Head of caudate nucleus (tissue), 42 donors: Measurements from ENCODE around the gene TFDP2.
"Not testable (repeated sequence)": the region's sequence is repeated elsewhere in the genome, so short reads cannot be mapped to it uniquely, and the experiment has no call there.

ENCODE experiments used
- DNase-seq, 42 donors: peaks; one replicate each; pipeline versions ENCODE4 v3.0.0 to v3.0.0-alpha.2; 2020 to 2021; ENCODE audit warnings: mixed read lengths in 7 of 42
- intact Hi-C: fragments of 100-400 bp; cut with DNase I; formaldehyde crosslinking; loops from one replicate; pipeline ENCODE4 v1.15.0; 2022

The TFDP2 gene

DNA sequence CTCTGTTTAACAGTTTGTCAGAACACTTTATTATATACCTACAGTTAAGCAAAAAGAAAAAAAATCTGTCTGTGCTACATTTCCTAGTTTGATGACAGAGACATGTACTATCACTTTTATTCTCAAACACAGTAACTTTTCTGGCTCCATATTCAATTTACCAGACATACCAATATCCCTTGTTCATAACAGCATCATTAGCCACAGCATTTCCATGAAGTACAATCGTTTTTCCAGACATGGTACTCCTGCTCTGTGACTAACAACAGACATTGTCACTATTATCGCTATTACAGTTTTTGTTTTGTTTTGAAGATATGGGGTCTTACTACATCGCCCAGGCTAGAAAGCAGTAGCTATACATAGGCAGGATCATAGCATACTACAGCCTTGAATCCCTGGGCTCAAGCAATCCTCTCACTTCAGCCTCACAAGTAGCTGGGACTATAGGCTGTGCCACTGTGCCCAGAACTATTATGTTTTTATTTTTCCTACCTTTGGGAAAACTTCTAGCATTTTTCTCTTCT lies 14.5 kb downstream of the TFDP2 start:
- intact Hi-C loops, result no loop called here
- DNase-seq, result no peak

DNA sequence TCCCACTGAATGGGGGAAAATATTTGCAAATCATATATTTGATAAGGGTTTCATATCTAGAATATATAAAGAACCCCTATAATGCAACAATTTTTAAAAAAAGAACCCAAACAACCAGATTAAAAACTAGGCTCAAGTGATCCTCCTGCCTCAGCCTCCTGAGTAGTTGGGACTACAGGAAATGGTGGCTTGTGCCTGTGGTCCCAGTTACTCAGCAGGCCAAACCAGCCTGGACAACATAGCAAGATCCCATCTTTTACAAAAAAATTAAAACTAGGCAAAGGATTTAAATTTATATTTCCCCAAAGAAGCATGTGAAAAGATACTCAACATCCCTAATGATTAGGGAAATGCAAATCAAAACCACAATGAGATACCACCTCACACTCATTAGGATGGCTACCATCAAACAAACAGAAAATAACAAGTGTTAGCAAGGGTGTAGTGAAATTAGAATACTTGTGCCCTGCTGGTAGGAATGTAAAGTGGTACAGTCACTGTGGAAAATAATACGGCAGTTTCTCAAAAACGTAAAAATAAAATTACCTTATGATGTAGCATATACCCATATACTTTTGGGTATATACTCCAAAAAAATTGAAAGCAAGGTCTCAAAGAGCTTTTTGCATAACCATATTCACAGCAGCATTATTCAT lies 19.7 kb downstream of the TFDP2 start:
- no peak for DNase-seq
- intact Hi-C loops, result loop anchor here (10.0 kb wide), 1 partner anchor 145 kb away; no protein-coding TSS in a partner anchor

DNA sequence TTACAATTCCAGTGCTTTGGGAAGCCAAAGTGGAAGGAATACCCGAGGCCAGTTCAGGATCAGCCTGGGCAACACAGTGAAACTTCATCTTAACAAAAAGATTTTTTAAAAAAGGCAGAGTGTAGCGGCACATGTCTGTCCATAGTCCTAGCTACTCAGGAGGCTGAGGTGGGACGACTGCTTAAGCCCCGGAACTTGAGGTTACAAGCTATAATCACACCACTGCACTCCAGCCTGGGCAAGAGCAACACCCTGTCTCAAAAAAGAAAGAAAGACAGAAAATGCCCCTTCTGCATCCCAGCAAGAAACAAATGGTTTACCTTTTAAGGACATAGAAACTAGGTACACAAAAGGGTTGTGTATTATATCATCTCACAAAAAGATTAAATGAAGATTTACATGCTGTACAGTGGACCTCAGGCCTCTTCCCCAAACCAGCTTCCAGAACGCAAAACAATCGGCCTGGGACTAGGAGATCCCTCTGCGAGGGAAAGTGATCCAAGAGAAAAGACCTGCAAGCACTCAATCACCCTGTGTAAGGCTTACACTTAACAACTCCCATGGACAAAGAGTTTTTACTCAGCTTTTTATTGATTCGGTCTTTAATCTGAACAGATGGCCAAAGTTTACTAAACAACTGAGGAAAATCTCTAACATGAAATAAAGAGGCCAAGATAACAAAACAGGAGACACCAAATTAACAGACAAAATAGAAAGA lies 21.2 kb downstream of the TFDP2 start:
- no peak for DNase-seq
- intact Hi-C loops, result loop anchor here (10.0 kb wide), 1 partner anchor 147 kb away; no protein-coding TSS in a partner anchor

DNA sequence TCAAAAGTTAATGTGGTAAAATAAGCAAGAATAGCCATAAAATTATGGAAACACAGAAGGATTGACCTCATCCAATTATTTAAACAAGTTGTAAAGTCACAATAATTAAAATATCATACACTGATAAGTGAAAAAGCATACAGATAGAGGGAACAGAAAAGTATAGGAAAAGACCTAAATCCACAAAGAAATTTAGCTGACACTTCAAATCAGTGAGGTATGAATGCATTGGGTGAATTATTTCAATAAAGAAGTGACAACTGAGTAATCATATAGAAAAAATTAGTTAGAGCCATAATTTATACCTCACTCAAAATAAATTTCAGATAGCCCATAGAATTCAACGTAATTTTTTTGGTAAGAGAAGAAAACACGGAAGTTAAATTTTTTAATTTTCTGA lies 25.1 kb downstream of the TFDP2 start:
- intact Hi-C loops, result loop anchor here (10.0 kb wide), 1 partner anchor 151 kb away; no protein-coding TSS in a partner anchor
- no peak for DNase-seq

DNA sequence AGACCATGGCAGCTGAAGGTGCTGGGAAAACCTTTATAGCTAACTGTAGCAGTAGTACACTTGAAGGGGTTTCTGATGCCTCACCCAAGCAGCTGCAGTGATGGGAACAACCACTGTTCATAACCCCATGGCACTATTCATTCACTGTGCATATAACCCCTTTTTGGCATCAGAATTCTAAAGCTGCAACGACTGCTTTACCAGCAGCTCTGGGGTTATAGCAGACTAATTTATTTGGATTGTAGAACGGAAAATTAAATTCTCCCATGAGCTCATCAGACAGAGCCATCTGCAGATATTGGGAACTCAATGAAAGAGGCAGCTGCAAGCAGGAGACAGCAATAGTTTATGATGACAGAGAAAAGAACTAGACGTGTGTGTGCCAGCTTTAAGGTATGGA lies 28.6 kb downstream of the TFDP2 start:
- intact Hi-C loops, result loop anchor here (10.0 kb wide), 1 partner anchor 154 kb away; no protein-coding TSS in a partner anchor
- no peak for DNase-seq

- DNase-seq, result no peak
- intact Hi-C loops, result no loop called here
Observed at GRCh38 chr3:142118911-142119310, 30.4 kb downstream of the TFDP2 start.

- DNase-seq, result no peak
- intact Hi-C loops, result no loop called here
Observed at GRCh38 chr3:142117056-142117851, 32.1 kb downstream of the TFDP2 start.

DNA sequence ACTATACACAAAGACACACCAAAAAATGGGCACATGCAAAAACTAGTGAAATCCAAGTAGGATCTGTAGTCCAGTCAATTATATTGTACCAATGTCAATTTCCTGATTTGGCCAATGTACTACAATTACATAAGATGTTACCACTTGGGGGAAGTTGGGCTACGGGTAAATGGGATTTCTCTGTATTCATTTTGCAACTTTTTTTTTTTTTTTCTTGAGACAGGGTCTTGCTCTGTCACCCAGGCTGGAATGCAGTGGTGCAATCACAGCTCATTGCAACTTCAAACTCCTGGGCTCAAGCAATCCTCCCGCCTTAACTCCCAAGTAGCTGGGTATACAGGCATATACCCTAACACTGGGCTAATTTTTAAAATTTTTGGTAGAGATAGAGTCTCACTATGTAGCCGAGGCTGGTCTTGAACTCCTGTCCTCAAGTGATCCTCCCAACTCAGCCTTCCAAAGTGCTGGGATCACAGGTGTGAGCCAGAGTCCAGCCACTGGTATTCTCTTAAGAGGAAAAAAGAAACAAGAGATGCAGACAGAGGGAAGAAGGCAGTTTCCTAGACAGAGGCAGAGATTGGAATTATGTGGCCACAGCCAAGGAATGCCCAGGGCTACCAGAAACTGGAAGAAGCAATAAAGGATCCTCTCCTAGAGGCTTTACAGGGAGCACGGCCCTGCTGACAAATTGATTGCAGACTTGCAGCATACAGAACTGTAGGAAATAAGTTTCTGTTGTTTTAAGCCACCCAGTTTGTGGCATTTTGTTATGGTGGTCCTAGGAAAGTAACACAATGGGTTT lies 33.3 kb downstream of the TFDP2 start:
- DNase-seq, result no peak
- intact Hi-C loops, result no loop called here

GRCh38 chr3:142112601-142113000 lies 36.7 kb downstream of the TFDP2 start:
- intact Hi-C loops, result no loop called here
- DNase-seq, result no peak

DNA sequence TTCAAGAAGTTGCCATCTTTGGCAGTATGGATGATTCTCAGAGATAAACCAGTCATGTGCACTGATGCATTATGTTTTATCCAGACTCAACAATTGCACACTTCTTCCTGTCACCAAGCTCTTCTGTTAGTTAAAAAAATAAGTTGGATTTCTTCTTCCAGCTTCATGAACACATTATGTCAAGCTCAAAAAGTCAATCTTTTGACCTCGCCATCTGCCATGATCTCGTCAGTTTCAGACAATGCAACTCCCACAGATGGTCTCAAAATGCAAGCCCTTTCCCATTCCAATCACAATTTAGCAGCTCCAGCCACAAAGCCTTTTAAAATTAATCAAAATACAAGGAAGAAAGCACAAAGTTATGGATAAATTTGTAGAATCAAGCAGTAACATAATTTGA lies 42.8 kb downstream of the TFDP2 start:
- intact Hi-C loops, result no loop called here
- DNase-seq, result no peak

DNA sequence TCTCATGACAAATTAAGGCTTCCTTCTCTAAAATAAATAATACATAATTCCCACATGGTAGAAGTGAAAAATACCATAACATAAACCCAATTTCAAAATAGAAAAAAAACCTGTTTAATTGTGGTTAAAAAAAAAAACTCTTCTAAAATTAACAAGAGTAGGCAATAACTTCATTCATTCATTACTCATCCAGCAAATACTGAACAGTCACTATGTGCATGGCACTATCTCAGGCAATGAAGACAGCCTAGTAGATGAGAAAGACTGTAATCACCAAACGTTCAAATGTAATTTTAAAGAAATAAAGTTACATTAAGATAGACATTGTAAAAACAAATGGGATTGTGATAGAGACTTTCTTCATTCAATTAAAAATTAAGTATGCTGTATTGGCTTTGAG lies 43.4 kb downstream of the TFDP2 start:
- DNase-seq, result no peak
- intact Hi-C loops, result no loop called here

DNA sequence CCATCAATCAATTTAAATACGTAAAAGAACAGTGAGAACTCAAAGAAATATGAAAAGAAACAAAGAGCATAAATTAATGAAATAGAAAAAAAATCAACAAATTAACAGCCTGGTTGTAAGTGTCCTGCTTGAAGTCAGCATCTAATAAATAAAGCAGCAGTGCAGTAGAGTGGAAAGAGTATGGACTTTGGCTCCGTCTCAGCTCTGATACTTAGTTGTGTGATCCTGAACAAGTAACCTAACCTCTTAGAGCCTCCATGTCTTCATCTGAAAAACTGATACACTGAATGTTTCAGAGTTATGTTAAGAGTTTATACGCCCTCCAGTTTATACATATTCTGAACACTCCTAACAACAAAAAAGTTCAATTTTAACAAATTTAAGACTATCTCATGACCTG lies 44.6 kb downstream of the TFDP2 start:
- no peak for DNase-seq
- intact Hi-C loops, result no loop called here

DNA sequence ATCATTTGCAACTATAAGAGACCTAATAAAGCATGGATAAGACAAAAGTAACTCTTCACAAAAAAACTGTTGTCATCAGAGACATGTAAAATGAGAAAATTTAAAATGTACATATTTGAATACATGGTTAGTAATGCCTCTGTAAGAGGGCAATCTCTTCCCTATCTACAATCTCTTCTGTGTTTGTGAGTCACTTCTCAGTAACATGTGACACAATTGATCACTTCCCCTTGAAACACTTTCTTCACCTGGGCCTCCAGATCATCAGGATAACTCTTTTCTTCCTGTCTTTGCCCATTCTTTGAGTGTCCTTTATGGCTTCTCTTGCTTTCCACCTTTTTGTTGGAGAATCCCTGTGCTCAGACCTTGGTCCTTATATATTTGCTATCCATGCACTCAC lies 50.4 kb downstream of the TFDP2 start:
- no peak for DNase-seq
- intact Hi-C loops, result no loop called here

DNA sequence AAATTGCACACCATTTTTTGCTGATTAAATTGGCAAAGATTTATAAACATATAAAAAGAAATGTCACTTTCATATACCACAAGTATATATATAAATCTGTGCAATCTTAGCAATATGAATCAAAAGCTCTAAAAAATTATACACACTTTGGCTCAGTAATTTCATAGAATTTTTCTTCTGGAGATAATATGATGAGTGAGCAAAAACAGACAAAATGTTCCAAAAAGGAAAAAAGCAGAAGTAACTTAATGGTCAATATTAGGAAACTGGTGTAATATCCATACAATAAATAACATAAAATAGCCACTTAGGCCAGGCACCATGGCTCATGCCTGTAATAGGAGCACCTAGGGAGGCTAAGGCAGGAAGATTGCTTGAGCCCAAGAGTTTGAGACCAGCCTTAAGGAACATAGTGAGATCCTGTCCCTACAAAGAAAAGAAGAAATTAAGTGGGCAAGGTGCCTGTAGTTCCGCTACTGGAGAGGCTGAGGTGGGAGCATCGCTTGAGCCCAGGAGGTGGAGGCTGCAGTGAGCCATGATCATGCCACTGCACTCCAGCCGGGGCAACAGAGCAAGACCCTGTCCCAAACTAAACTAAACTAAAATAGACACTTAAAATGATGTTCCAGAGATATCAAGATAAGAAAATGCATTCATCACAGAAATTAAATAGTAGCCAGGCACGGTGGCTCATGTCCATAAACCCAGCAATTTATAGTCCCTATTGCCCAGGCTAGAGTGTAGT lies 52.1 kb downstream of the TFDP2 start:
- intact Hi-C loops, result no loop called here
- DNase-seq, result no peak

DNA sequence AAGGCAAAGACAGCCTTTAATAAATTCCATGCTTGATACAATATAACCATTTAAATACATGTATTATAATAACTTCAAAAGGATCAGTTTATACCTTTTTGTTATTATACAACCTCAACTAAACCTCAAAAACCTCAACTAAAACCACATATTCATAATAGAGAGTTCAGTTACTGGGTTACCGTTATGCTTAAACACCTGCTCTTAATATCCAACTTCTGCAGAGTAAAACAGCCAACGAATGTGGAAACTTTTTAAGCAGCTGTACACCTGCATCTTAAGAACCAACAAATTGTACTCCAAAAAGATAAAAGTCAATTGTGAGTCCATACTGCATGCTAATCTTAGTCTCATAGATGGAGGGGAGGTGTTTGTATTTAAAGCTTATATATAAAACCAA lies 53.5 kb downstream of the TFDP2 start:
- DNase-seq, result no peak
- intact Hi-C loops, result no loop called here

DNA sequence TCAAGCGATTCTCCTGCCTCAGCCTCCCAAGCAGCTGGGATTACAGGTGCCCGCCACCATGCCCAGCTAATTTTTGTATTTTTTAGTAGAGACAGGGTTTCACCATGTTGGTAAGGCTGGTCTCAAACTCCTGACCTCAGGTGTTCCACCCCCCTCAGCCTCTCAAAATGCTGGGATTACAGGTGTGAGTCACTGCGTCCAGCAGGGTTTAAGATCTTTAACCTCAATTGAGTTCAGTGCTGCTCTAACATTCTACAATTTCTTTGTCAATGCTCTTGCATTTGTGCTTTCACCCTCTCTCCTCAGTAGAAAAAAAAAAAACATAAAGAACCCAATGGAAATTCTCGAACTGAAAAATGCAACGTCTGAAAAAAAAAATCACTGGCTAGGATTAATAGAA lies 60.4 kb downstream of the TFDP2 start:
- DNase-seq, intact Hi-C loops: not testable (repeated sequence)

GRCh38 chr3:142088522-142088921 lies 60.8 kb downstream of the TFDP2 start:
- no peak for DNase-seq
- intact Hi-C loops, result no loop called here

DNA sequence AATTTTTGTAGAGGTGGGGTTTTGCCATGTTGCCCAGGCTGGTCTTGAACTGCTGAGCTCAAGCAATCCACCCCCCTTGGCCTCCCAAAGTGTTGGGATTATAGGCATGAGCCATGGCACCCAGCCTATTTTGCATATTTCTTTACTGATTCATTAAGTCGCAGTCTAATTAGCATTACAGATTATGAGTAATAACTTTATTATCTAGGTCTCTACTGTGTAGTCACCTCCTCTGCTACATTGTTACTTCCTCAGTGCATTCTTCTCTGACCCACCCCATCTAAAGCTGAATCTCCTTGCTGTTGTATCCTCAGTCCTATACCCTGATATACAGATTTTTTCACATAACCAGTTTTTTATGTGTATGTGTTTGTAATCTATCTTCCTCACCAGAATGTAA lies 61.7 kb downstream of the TFDP2 start:
- DNase-seq, result no peak
- intact Hi-C loops, result no loop called here
